Right ventricle myocardium inferior (tissue), 1 donor: ENCODE results near the gene DDOST. TPM values are rescaled to one million over a fixed set of nuclear protein-coding genes. Genes with fewer than 3 reads are reported as not detected.
"Not testable (repeated sequence)": the region's sequence is repeated elsewhere in the genome, so short reads cannot be mapped to it uniquely, and the experiment has no call there.

Experiments used
- ATAC-seq: fragments of 200-7000 bp; cut with Tn5 transposase; one replicate; pipeline ENCODE4 v1.9.1; 2020; ENCODE audit warnings: mild to moderate bottlenecking, moderate library complexity
- DNase-seq: peaks from one replicate; pipeline ENCODE4 v3.0.0; 2021; ENCODE audit errors: missing footprints
- intact Hi-C: fragments of 100-400 bp; cut with DNase I; formaldehyde crosslinking; loops from one replicate; pipeline ENCODE4 v1.11.0; 2022
- total RNA-seq: library from RNA; stranded (reverse); fragmentation: NEBNext Ultra II Directional; extraction: Animal tissue kit (Norgen Biotek cat#: 25700); gene quantifications from one replicate; pipeline ENCODE4 v1.2.1, GENCODE V29; 2021
- donor health status: DM: no; HTN: yes; CAD: no; lungs with severe emphysema.

Gene DDOST
- total RNA-seq, 1 donor from 2014 or later = 150 TPM

DNA sequence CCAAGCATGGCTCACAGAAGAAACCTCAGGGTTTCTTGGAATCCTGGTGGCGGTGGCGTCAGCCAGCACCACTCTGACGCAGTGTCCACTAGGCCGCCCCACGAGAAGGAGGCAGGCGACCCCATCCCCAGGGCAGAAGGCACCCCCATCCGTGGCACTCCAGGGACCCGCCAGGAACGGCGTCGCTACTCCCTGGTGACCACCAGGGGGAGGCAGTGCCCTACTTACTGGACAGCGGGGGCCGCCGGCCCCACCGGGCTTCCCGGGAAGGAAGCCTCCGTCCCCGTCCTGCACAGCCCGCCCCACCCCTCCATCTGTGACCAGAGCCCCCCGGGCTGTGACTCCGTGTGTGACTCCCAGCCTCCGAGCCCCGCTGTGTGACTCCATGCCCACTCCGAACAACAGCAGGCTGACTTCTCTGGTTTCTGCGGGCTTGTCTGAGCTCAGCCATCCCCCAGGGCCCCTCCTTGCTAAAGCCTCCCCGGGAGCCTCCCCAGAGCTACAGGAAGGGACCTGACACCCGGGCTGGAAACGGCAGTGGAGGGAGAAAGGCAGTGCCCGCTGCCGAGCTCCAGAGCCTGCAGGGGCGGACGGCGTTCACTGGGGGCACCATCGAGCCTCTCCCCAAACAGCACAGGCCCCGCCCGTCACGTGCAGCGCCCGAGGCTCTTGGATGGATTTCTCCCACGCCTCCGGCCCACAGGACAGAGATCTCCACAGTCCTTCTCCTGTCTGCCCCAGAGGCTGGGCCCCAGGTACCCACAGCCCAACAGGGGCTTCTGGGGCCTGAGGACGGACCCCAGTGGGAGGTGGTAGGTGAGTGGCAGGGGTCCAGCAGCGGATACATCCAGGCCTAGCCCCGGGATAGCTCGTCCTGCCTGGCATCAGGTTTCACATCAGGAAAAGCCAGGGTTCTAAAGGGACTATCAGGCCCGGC is 35.5 kb upstream of the DDOST start:
- ATAC-seq (peak; percentile 94), DNase-seq (peak; percentile 91)
- intact Hi-C loops = loop anchor here (1.0 kb wide), 1 partner anchor 499 kb away; no protein-coding TSS in a partner anchor

GRCh38 chr1:20695515-20695914 is 34.3 kb upstream of the DDOST start:
- intact Hi-C loops = no loop called here
- DNase-seq (no peak), ATAC-seq (no peak)

GRCh38 chr1:20693623-20694022 is 32.5 kb upstream of the DDOST start:
- intact Hi-C loops = no loop called here
- peak; percentile 16 for DNase-seq
- no peak for ATAC-seq

DNA sequence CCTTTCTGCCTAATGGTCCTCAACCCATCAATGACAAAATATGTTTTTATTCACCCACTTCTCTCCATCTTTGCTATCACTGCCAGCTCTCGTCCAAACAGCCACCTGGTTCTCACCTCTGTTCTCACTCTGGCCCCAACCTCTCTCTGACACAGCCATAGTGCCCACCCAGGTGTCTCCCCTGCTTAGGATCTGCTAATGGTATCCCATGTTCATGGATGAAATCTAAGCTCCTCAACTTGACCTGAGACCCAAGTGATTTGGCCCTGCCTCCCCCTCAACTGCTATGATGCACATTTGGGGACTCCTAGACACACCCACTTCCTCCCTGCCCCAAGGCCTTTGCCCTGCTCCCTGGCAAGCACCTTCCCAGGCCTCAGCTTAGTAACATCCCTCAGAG is 30.7 kb upstream of the DDOST start:
- intact Hi-C loops = no loop called here
- DNase-seq (no peak), ATAC-seq (no peak)

GRCh38 chr1:20689645-20690056 is 28.5 kb upstream of the DDOST start:
- DNase-seq (no peak), ATAC-seq (no peak)
- intact Hi-C loops = no loop called here

DNA sequence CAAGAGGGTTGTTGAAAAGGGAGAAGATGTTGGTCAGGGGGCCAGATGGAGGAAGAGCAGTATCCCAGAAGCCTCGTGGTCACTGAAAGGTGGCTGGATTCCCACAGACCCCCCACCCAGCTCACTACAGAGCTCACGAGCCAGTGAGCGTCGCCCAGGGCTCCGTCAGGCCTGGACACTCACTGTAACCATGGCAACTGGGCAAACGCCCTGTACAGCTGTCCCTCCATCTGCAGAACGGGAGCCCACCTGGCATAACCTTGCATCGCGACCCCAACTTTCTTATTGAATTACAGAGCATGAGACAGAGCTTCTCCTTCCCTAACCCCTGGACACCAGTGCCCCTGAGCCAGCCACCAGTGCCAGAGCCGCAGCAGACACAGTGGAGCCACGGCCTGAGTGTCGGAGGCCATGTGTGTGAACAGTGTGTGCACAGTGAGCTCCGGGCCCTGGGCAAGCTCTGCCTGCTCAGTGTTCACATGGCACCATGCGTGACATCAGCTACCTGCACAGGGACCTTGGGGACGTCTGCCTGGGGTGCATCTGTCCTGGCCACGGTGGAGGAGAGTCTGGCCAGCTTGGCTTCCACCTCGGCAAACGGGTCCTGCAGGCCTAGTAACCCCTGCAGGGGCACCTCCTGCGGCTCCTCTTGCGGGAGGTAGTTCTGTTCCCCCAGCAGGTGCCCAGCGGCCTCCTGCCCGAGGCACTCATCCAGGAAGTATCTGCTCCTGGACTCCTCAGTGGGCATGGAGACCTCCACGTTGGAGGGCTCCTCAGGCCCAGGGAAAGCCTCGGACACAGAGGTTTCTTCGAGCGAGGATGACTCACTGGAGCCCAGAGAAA is 25.9 kb upstream of the DDOST start:
- ATAC-seq (no peak), DNase-seq (peak; percentile 59)
- intact Hi-C loops = no loop called here

GRCh38 chr1:20685741-20686140 is 24.6 kb upstream of the DDOST start:
- intact Hi-C loops = loop anchor here (2.0 kb wide), 1 partner anchor 19 kb away; no protein-coding TSS in a partner anchor
- DNase-seq (peak; percentile 42), ATAC-seq (no peak)

DNA sequence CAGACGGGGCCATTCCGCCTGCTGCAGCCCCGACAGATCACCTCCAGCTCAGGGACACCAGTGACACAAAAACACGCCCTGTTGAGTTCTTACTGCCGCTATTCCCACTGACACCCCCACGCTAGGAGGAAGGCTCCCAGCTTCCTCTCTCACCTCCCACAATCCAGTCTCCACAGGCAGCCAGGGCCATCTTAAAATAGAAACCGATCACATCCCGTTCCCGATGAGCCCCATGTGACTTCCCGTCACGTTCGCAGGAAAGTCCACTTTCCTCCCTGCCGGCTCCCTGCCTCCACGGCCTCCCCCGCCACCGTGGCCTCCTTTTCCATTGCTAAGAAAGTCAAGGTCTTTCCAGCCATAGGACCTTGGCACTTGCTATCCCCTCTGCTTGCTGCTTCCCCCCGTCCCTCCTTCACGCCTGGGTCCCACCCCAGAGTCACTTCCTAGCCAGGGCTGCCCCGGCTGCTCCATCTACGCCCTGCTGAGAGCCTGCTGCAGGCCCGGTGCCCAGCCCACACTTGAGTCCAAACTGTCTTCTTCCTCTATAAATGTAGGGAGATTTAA is 24.0 kb upstream of the DDOST start:
- intact Hi-C loops = loop anchor here (2.0 kb wide), 1 partner anchor 18 kb away; no protein-coding TSS in a partner anchor
- ATAC-seq = peak; percentile 50
- DNase-seq = peak; percentile 65

DNA sequence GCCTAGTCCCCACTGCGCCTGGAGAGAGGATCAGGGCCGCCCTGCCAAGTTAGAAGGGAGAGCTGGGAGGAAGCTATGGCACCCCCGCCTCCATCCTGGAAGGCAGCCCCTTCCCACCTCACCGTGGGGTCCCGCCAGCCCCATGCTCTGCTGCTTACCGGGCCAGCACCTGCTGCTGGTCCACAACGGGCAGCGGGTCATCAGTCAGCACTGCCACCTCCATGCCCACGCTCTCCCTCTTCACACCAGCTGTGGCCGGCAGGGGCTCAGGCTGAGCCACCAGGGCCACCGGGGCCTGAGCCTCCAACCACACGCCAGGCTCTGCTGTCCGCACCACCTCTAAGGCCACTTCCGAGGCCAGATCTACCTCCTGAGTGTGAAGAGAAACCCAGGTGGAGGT is 23.5 kb upstream of the DDOST start:
- ATAC-seq (no peak), DNase-seq (peak; percentile 46)
- intact Hi-C loops = loop anchor here (2.0 kb wide), 1 partner anchor 18 kb away; no protein-coding TSS in a partner anchor

- intact Hi-C loops = loop anchor here (2.0 kb wide), 1 partner anchor 17 kb away; no protein-coding TSS in a partner anchor
- DNase-seq (peak; percentile 66), ATAC-seq (no peak)
These were observed 23.0 kb upstream of the DDOST start for GRCh38 chr1:20684050-20684620.

GRCh38 chr1:20683614-20684013 is 22.4 kb upstream of the DDOST start:
- intact Hi-C loops = loop anchor here (2.0 kb wide), 1 partner anchor 17 kb away; no protein-coding TSS in a partner anchor
- peak; percentile 20 for DNase-seq
- ATAC-seq = no peak

GRCh38 chr1:20682571-20683236 is 21.5 kb upstream of the DDOST start:
- intact Hi-C loops = no loop called here
- peak; percentile 69 for DNase-seq

GRCh38 chr1:20681999-20682398 is 20.8 kb upstream of the DDOST start:
- intact Hi-C loops = no loop called here
- ATAC-seq (no peak), DNase-seq (peak; percentile 21)

More at GRCh38 chr1:20682571-20683236, 21.5 kb upstream of the DDOST start:
- peak; percentile 35 for ATAC-seq

- intact Hi-C loops = no loop called here
- DNase-seq = no peak
- no peak for ATAC-seq
These were observed 19.1 kb upstream of the DDOST start for GRCh38 chr1:20680269-20680668.

- peak; percentile 15 for DNase-seq
- ATAC-seq = no peak
- intact Hi-C loops = no loop called here
These were observed 17.4 kb upstream of the DDOST start for GRCh38 chr1:20678599-20678998.

DNA sequence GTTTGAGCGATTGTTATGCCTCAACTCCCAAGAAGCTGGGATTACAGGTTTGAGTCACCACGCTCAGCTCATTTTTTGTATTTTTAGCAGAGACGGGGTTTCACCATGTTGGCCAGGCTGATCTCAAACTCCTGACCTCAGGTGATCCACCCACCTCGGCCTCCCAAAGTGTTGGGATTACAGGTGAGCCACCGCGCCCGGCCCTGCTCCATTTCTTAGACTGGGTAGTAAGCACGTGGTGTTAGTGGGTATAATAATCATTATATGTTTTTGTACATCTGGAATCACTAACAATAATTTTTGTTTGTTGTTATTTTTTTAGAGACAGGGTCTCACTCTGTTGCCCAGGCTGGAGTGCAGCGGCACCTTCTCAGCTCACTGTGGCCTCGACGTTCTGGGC is 12.5 kb upstream of the DDOST start:
- intact Hi-C loops, ATAC-seq: not testable (repeated sequence)
- DNase-seq = peak; percentile 55

DNA sequence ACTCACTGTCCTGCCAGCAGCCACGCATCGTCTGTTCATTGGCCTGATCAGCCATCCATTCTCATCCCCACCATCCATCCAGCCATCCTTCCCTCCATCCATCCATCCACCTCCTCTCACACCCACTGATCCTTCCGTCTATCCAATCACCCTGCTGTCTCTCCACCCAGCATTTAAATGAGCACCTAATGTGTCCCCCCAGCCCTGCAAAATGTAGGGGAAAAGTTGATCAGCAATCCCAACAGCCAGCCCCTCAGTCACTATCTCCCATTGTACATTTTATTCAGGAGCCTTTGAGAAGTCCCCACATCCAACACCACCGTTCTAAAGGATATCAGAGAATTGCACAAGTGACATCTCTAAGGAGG is 11.1 kb upstream of the DDOST start:
- no peak for DNase-seq
- intact Hi-C loops = no loop called here

GRCh38 chr1:20670936-20671335 is 9.8 kb upstream of the DDOST start:
- ATAC-seq = no peak
- no peak for DNase-seq
- intact Hi-C loops = no loop called here

More for the DNA sequence above, 11.1 kb upstream of the DDOST start:
- ATAC-seq = no peak
